H1 (cell line): ENCODE results near the gene DMWD. TPM values are rescaled to one million over a fixed set of nuclear protein-coding genes. Genes with fewer than 3 reads are reported as not detected.

ENCODE experiments used
- CTCF ChIA-PET: fragments of 300-600 bp; sonication (Branson Sonifier 250); formaldehyde crosslinking; loops from one replicate; lab custom pipeline; 2021; ENCODE audit not compliant: partially characterized antibody; lab: Charles Lee
- POLR2A ChIA-PET: fragments of 300-600 bp; sonication (Branson Sonifier 250); formaldehyde crosslinking; loops from one replicate; lab custom pipeline; 2021; ENCODE audit warnings: inconsistent platforms; ENCODE audit not compliant: partially characterized antibody; lab: Charles Lee
- DNase-seq, 2 experiments: peaks; one replicate each; pipeline versions ENCODE4 v3.0.0 to v3.0.0-alpha.2; 2010 to 2022; ENCODE audit warnings: low spot score in 2 of 2, low read depth in 1 of 2, mixed read lengths in 1 of 2
- FAIRE-seq: peaks from 2 replicates; lab custom pipeline; 2011; peaks lifted over from hg19 to GRCh38; lab: Jason Lieb, UNC
- H2AFZ ChIP-seq: 2 replicates; pipeline ENCODE4 v1.8.1; 2012; ENCODE audit warnings: low read length, inconsistent platforms
- H2AK5ac ChIP-seq: 2 replicates; pipeline ENCODE4 v1.6.1; 2013; ENCODE audit warnings: low read depth, low read length
- H2BK120ac ChIP-seq: replicated peaks from 2 replicates; pipeline ENCODE3; 2013; ENCODE audit warnings: low read depth, low read length, inconsistent platforms
- H2BK12ac ChIP-seq: 2 replicates; pipeline ENCODE4 v1.6.1; 2013; ENCODE audit warnings: low read depth, low read length
- H2BK15ac ChIP-seq: 2 replicates; pipeline ENCODE4 v1.6.1; 2013; ENCODE audit warnings: low read length
- H2BK20ac ChIP-seq: 2 replicates; pipeline ENCODE4 v1.6.1; 2013; ENCODE audit warnings: low read length
- H2BK5ac ChIP-seq: 2 replicates; pipeline ENCODE4 v1.6.1; 2013; ENCODE audit warnings: low read depth, low read length
- H3K14ac ChIP-seq: 2 replicates; pipeline ENCODE4 v1.6.1; 2013; ENCODE audit warnings: inconsistent platforms; ENCODE audit not compliant: insufficient read length
- H3K18ac ChIP-seq: 2 replicates; pipeline ENCODE4 v1.6.1; 2013; ENCODE audit warnings: low read length; ENCODE audit errors: extremely low read depth
- H3K23ac ChIP-seq: 2 replicates; pipeline ENCODE4 v1.6.1; 2013; ENCODE audit warnings: inconsistent platforms; ENCODE audit not compliant: insufficient read length
- H3K23me2 ChIP-seq: 2 replicates; pipeline ENCODE4 v1.6.1; 2013; ENCODE audit warnings: low read depth, low read length
- H3K27ac ChIP-seq: 2 replicates; pipeline ENCODE4 v1.6.1; 2011; ENCODE audit warnings: low read depth, low read length, inconsistent platforms
- H3K27me3 ChIP-seq, 4 experiments: replicated peaks in 1 of 4; 1 replicate in 1 of 4; 2 replicates in 3 of 4; pipeline versions ENCODE4 v1.6.1 to v1.8.1; 2011 to 2013; ENCODE audit warnings: low read length in 3 of 4, mild to moderate bottlenecking in 3 of 4, inconsistent platforms in 2 of 4, mixed read lengths in 2 of 4, moderate library complexity in 1 of 4; ENCODE audit not compliant: control insufficient read depth in 3 of 4, insufficient read depth in 3 of 4; ENCODE audit errors: extremely low read depth in 1 of 4
- H3K36me3 ChIP-seq, 4 experiments: 2 replicates each; pipeline versions ENCODE4 v1.6.1 to v1.8.1; 2011 to 2013; ENCODE audit warnings: mild to moderate bottlenecking in 4 of 4, low read length in 3 of 4, moderate library complexity in 2 of 4, control low read depth in 1 of 4, inconsistent platforms in 1 of 4; ENCODE audit not compliant: insufficient read depth in 4 of 4, control insufficient read depth in 2 of 4
- H3K4ac ChIP-seq: replicated peaks from 2 replicates; pipeline ENCODE3; 2013; ENCODE audit warnings: low read length, low read depth, mixed read lengths, inconsistent platforms; ENCODE audit not compliant: insufficient read length
- H3K4me1 ChIP-seq, 4 experiments: replicated peaks in 1 of 4; 1 replicate in 1 of 4; 2 replicates in 3 of 4; pipeline versions ENCODE4 v1.6.1 to v1.8.1; 2011 to 2013; ENCODE audit warnings: low read length in 3 of 4, inconsistent platforms in 2 of 4, mixed read lengths in 1 of 4; ENCODE audit not compliant: insufficient read depth in 4 of 4, control insufficient read depth in 3 of 4
- H3K4me2 ChIP-seq, 2 experiments: 2 replicates each; pipeline versions ENCODE4 v1.6.1 to v1.8.1; 2011 to 2013; ENCODE audit warnings: low read depth in 2 of 2, low read length in 2 of 2, control low read depth in 1 of 2, inconsistent platforms in 1 of 2, mild to moderate bottlenecking in 1 of 2; ENCODE audit not compliant: insufficient read depth in 1 of 2
- H3K4me3 ChIP-seq, 4 experiments: fragments of 200-600, 300-600 bp in 1 of 4; sonication (generic), shearing (Covaris generic), sonication (Bioruptor Twin) in 1 of 4; 2 replicates each; pipeline versions ENCODE4 v1.5.1 to v1.8.1; 2011 to 2016; ENCODE audit warnings: low read length in 4 of 4, low read depth in 3 of 4, control low read depth in 2 of 4, inconsistent platforms in 2 of 4, mild to moderate bottlenecking in 2 of 4, mixed read lengths in 1 of 4, moderate library complexity in 1 of 4; ENCODE audit not compliant: insufficient read depth in 2 of 4; ENCODE audit errors: extremely low read depth in 1 of 4
- H3K56ac ChIP-seq: replicated peaks from 2 replicates; pipeline ENCODE3; 2013; ENCODE audit warnings: low read depth, mild to moderate bottlenecking, mixed read lengths, low read length, inconsistent platforms; ENCODE audit not compliant: insufficient read length
- H3K79me1 ChIP-seq: 2 replicates; pipeline ENCODE4 v1.6.1; 2013; ENCODE audit warnings: low read depth, low read length, control low read depth
- H3K79me2 ChIP-seq, 2 experiments: 2 replicates each; pipeline versions ENCODE4 v1.6.1 to v1.8.1; 2012 to 2013; ENCODE audit warnings: low read length in 2 of 2, mild to moderate bottlenecking in 2 of 2, inconsistent platforms in 1 of 2; ENCODE audit not compliant: insufficient read depth in 2 of 2, control insufficient read depth in 1 of 2
- H3K9ac ChIP-seq, 4 experiments: replicated peaks in 1 of 4; 1 replicate in 1 of 4; 2 replicates in 3 of 4; pipeline versions ENCODE4 v1.6.1 to v1.8.1; 2011 to 2013; ENCODE audit warnings: low read depth in 3 of 4, low read length in 3 of 4, control low read depth in 2 of 4, mild to moderate bottlenecking in 2 of 4, moderate library complexity in 2 of 4, inconsistent platforms in 1 of 4; ENCODE audit errors: extremely low read depth in 1 of 4
- H3K9me3 ChIP-seq, 2 experiments: 2 replicates each; pipeline versions ENCODE4 v1.6.1 to v1.8.1; 2012 to 2013; ENCODE audit warnings: mild to moderate bottlenecking in 2 of 2, moderate library complexity in 2 of 2, control low read depth in 1 of 2, inconsistent platforms in 1 of 2, low read depth in 1 of 2, low read length in 1 of 2, mixed read lengths in 1 of 2; ENCODE audit not compliant: insufficient read depth in 2 of 2
- H4K20me1 ChIP-seq, 2 experiments: replicated peaks in 1 of 2; 2 replicates each; pipeline versions ENCODE3 to v1.8.1; 2011 to 2013; ENCODE audit warnings: inconsistent platforms in 2 of 2, low read length in 2 of 2, mild to moderate bottlenecking in 1 of 2; ENCODE audit not compliant: insufficient read depth in 2 of 2, control insufficient read depth in 1 of 2
- H4K5ac ChIP-seq: 2 replicates; pipeline ENCODE4 v1.6.1; 2013; ENCODE audit warnings: low read length, low read depth, mixed read lengths, inconsistent platforms; ENCODE audit not compliant: insufficient read length
- H4K8ac ChIP-seq: 2 replicates; pipeline ENCODE4 v1.8.0; 2013; ENCODE audit warnings: mild to moderate bottlenecking, moderate library complexity, low read length, inconsistent platforms; ENCODE audit not compliant: insufficient read depth; ENCODE audit errors: extremely low read depth
- H4K91ac ChIP-seq: replicated peaks from 2 replicates; pipeline ENCODE3; 2013; ENCODE audit warnings: low read length, mixed read lengths, inconsistent platforms; ENCODE audit not compliant: insufficient read length
- BCL11A ChIP-seq, 2 experiments: IDR thresholded peaks; one replicate each; pipeline ENCODE4 v1.6.1; 2011; ENCODE audit warnings: low read depth in 2 of 2, low read length in 2 of 2, mild to moderate bottlenecking in 2 of 2
- CBX8 ChIP-seq: fragments of 300-800, 300-1000 bp; sonication (generic); IDR thresholded peaks from 2 replicates; pipeline ENCODE4 v1.7.1; 2016; ENCODE audit warnings: low read depth, low read length, borderline replicate concordance
- EGR1 ChIP-seq: IDR thresholded peaks from 2 replicates; pipeline ENCODE4 v1.6.1; 2011; ENCODE audit warnings: low read depth, low read length, borderline replicate concordance
- GABPA ChIP-seq: IDR thresholded peaks from 2 replicates; pipeline ENCODE4 v1.6.1; 2011; ENCODE audit warnings: mild to moderate bottlenecking, low read length, moderate library complexity, borderline replicate concordance; ENCODE audit not compliant: insufficient read depth
- HDAC6 ChIP-seq: IDR thresholded peaks from one replicate; pipeline ENCODE4 v1.7.1; 2012; ENCODE audit warnings: low read depth, mild to moderate bottlenecking, inconsistent platforms, low read length, moderate library complexity
- KDM1A ChIP-seq: fragments of 200-600, 300-600 bp; sonication (generic); IDR thresholded peaks from 2 replicates; pipeline ENCODE4 v1.7.1; 2016; ENCODE audit warnings: mild to moderate bottlenecking, low read length, borderline replicate concordance
- POLR2A ChIP-seq, 2 experiments: IDR thresholded peaks; 1 replicate in 1 of 2; 2 replicates in 1 of 2; pipeline ENCODE4 v1.6.1; 2011; ENCODE audit warnings: low read depth in 2 of 2, low read length in 2 of 2, mild to moderate bottlenecking in 2 of 2; ENCODE audit errors: control extremely low read depth in 1 of 2
- SIRT6 ChIP-seq: IDR thresholded peaks from one replicate; pipeline ENCODE4 v1.7.1; 2012; ENCODE audit warnings: low read length, inconsistent platforms
- SP1 ChIP-seq: IDR thresholded peaks from 2 replicates; pipeline ENCODE4 v1.6.1; 2011; ENCODE audit warnings: low read depth, low read length
- TEAD4 ChIP-seq: IDR thresholded peaks from 2 replicates; pipeline ENCODE4 v1.6.1; 2012; ENCODE audit warnings: low read depth, low read length, inconsistent platforms, mixed read lengths
- WGBS, 2 experiments: shearing (Covaris generic) in 1 of 2; methylation state at CpG; one replicate each; pipeline versions ENCODE4 v1.1.6 to v1.1.7; 2013 to 2015; ENCODE audit warnings: low lambda C conversion rate in 2 of 2, mixed read lengths in 2 of 2, inconsistent platforms in 1 of 2, low coverage in 1 of 2, missing lambda C conversion rate in 1 of 2; ENCODE audit not compliant: insufficient replicate concordance in 2 of 2, insufficient coverage in 1 of 2, insufficient read length in 1 of 2; ENCODE audit errors: extremely low coverage in 1 of 2, missing lambda C conversion rate in 1 of 2; 5-methylcytosine and 5-hydroxymethylcytosine counted together
- polyA plus RNA-seq, 7 experiments: library from polyadenylated mRNA; depleted of rRNA in 3 of 7; stranded (reverse) in 5 of 7; unstranded in 2 of 7; fragments of >200 nt in 5 of 7; fragments of 200-250 nt in 2 of 7; gene quantifications; 1 replicate in 5 of 7; 2 replicates in 1 of 7; 4 replicates in 1 of 7; pipeline versions ENCODE4 v1.2.1 to v1.2.3, GENCODE V29; 2011 to 2013; ENCODE audit warnings: missing spikeins in 2 of 7, mixed read lengths in 2 of 7
- total RNA-seq: library from RNA; stranded (reverse); fragmentation: NEBNext Ultra II Directional; extraction: Animal tissue kit (Norgen Biotek cat#: 25700); gene quantifications from 2 replicates; pipeline ENCODE4 v1.2.1, GENCODE V29; 2021
- TF ChIP-seq, protein P1 (sequence below): IDR thresholded peaks from 2 replicates; pipeline ENCODE4 v1.6.1; 2012; ENCODE audit warnings: inconsistent platforms

Gene DMWD
- total and polyA plus RNA-seq, 2 of the 8 experiments (the other 6 are each of a cell fraction or from before 2014, with no cell fraction given): 13.6 to 41.0 TPM

DNA sequence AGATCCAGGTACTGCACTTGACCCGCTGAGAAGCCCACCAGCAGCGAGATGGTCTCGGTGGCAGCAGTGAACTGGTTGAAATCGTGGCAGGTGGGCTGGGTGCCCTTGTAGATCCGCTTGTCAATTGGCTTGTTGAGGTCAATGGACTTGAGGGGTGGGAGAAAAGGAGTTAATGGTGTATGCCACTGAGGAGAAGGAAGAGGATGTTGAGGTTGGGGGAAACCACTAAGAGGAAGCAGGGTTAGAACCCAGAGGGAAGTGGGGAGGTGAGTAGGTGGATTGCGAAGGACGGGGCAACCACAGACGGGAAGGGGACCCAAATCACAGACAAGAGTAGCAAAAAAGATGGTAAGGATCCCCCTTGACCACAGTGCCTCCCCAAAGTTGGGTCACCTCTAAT is 1.7 kb downstream of the DMWD start:
- Histone ChIP-seq H3K56ac (no peak overlapping the region), H3K23me2 (peaks cover 4% of the 10 kb centered on the region; the same call in 1 of the 2 replicates), H3K36me3 (peaks cover 4 to 24% (median 17%) of the 10 kb centered on the region in 4 experiments; a peak in 6 of 8 replicates), H2BK120ac (no peak overlapping the region), H2AFZ (no peak overlapping the region), H3K27ac (no peak overlapping the region), H2AK5ac (no peak overlapping the region), H3K4me2 (peak overlapping the region in 1 of 2 experiments; percentile 95; a peak in 1 of 4 replicates), H4K5ac (no peak overlapping the region), H2BK5ac (no peak overlapping the region), H3K18ac (no peak overlapping the region), H4K91ac (no peak overlapping the region), H3K23ac (no peak overlapping the region), H3K14ac (no peak overlapping the region), H2BK15ac (no peak overlapping the region), H2BK12ac (no peak overlapping the region), H4K20me1 (peaks cover 0 to 15% of the 10 kb centered on the region in 2 experiments), H4K8ac (no peak overlapping the region), H3K4ac (no peak overlapping the region), H3K27me3 (no peaks in the 10 kb centered on the region), H3K9me3 (no peaks in the 10 kb centered on the region), H3K79me2 (peaks cover 0 to 12% of the 10 kb centered on the region in 2 experiments; a peak in 2 of 4 replicates), H3K4me1 (peaks cover 0 to 6% (median 4%) of the 10 kb centered on the region in 4 experiments; a peak in 3 of 7 replicates), H3K4me3 (no peak overlapping the region; a peak in 1 of 8 replicates), H3K9ac (no peak overlapping the region), H3K79me1 (peaks cover 10% of the 10 kb centered on the region), H2BK20ac (no peak overlapping the region)
- 91% methylated on average over 8 of the region's 8 CpGs; no CpG with 5 or more reads in 1 of the 2 experiments for WGBS, 2 experiments
- DNase-seq: no peak
- TF ChIP-seq, protein P1, sequence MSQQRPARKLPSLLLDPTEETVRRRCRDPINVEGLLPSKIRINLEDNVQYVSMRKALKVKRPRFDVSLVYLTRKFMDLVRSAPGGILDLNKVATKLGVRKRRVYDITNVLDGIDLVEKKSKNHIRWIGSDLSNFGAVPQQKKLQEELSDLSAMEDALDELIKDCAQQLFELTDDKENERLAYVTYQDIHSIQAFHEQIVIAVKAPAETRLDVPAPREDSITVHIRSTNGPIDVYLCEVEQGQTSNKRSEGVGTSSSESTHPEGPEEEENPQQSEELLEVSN: no peak
- TF ChIP-seq SP1: no peak
- no peak for TF ChIP-seq POLR2A (IDR thresholded peaks at IDR 0.05; ENCODE audit: control extremely low read depth in 1 of 2, low read depth in 2 of 2, low read length in 2 of 2)
- no peak for TF ChIP-seq CBX8
- no peak for TF ChIP-seq HDAC6
- no peak for TF ChIP-seq KDM1A
- no peak for TF ChIP-seq BCL11A (IDR thresholded peaks at IDR 0.05; ENCODE audit: low read depth in 2 of 2, low read length in 2 of 2)
- no peak for TF ChIP-seq SIRT6
- TF ChIP-seq EGR1: no peak
- TF ChIP-seq GABPA: no peak
- no peak for TF ChIP-seq TEAD4
- POLR2A ChIA-PET: interaction anchor here (0.7 to 4.3 kb wide), 11 partner anchors 9 to 26 kb away, joined by 3 to 39 read pairs (median 6); partner anchors contain the start of genes DMPK and SIX5
- CTCF ChIA-PET: interaction anchor here (0.9 to 2.1 kb wide), 6 partner anchors 8 to 15 kb away, joined by 3 to 7 read pairs (median 4); partner anchors contain the start of gene DMPK
- FAIRE-seq: no peak
